ENCODE results near the gene PKM.

PKM gene

GRCh38 chr15:72233769-72234168 is 2.8 kb upstream of the PKM start:
- DNase-seq = no peak

- DNase-seq = peak; percentile 17
Measured at GRCh38 chr15:72231833-72232478, 966 bp upstream of the PKM start.

GRCh38 chr15:72230197-72231065 is 559 bp downstream of the PKM start:
- peak; percentile 83 for DNase-seq

- DNase-seq = no peak
Measured at GRCh38 chr15:72229947-72230196, 1.1 kb downstream of the PKM start.

GRCh38 chr15:72229076-72229946 is 1.7 kb downstream of the PKM start:
- DNase-seq = peak; percentile 43

GRCh38 chr15:72227720-72228119 is 3.3 kb downstream of the PKM start:
- DNase-seq = no peak

GRCh38 chr15:72227192-72227586 is 3.8 kb downstream of the PKM start:
- DNase-seq = peak; percentile 15

- no peak for DNase-seq
Measured at GRCh38 chr15:72223278-72223677, 7.7 kb downstream of the PKM start.

- no peak for DNase-seq
Measured at GRCh38 chr15:72222393-72222792, 8.6 kb downstream of the PKM start.

- DNase-seq = no peak
Measured at GRCh38 chr15:72220687-72221086, 10.3 kb downstream of the PKM start.

- no peak for DNase-seq
Measured at GRCh38 chr15:72217216-72217615, 13.8 kb downstream of the PKM start.

GRCh38 chr15:72216079-72216478 is 14.9 kb downstream of the PKM start:
- no peak for DNase-seq

GRCh38 chr15:72207558-72208085 is 23.4 kb downstream of the PKM start:
- no peak for DNase-seq

GRCh38 chr15:72206677-72207000 is 24.4 kb downstream of the PKM start:
- no peak for DNase-seq

- DNase-seq = no peak
Measured at GRCh38 chr15:72205896-72206676, 24.9 kb downstream of the PKM start.

- no peak for DNase-seq
Measured at GRCh38 chr15:72205273-72205672, 25.7 kb downstream of the PKM start.

- no peak for DNase-seq
Measured at GRCh38 chr15:72203507-72203837, 27.5 kb downstream of the PKM start.

- DNase-seq = no peak
Measured at GRCh38 chr15:72202801-72203506, 28.0 kb downstream of the PKM start.

- no peak for DNase-seq
Measured at GRCh38 chr15:72202302-72202701, 28.7 kb downstream of the PKM start.

- DNase-seq = no peak
Measured at GRCh38 chr15:72201391-72201921, 29.5 kb downstream of the PKM start.

GRCh38 chr15:72200395-72201237 is 30.4 kb downstream of the PKM start:
- DNase-seq = no peak

Data from stimulated activated naive CD4-positive, alpha-beta T cell treated with Interleukin-2 at 50 U/mL for 16 hours (primary cell).